Activated CD4-positive, alpha-beta T cell treated with anti-CD3 and anti-CD28 coated beads for 48 hours (primary cell): ENCODE results near the gene KLHDC7B.

Experiments used
- DNase-seq: peaks from one replicate; pipeline ENCODE4 v3.0.0-alpha.2; 2020

KLHDC7B gene

GRCh38 chr22:50545522-50546325, at the start of gene KLHDC7B:
Gene KLHDC7B, plus strand, starts transcription at chr22:50545899. Its CDS starts 345 bp downstream, at chr22:50546244.
- peak; percentile 54 for DNase-seq

- DNase-seq = no peak
These were observed 48.6 kb upstream of the KLHDC7B start for GRCh38 chr22:50497093-50497492.

- peak; percentile 81 for DNase-seq
These were observed 47.3 kb upstream of the KLHDC7B start for GRCh38 chr22:50498322-50498890.

GRCh38 chr22:50500452-50500851, 45.2 kb upstream of the KLHDC7B start:
- no peak for DNase-seq

DNA sequence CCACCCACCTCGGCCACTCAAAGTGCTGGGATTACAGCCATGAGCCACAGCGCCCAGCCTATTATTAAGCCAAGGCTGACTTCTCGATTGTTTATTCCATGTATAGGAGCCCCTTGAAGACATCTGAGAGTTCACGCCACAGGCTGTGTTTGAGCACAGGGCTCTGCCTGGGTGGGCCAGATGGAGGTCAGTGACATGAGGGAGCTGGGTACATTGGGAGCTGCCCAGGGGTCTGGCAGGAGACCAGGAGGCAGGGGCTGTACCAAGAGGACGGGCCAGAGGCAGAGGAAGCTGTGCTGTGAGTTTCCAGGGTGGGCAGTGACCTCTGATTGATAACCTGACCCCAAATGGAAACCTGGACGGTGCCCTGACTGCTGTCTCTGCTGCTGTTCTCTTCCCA, 43.6 kb upstream of the KLHDC7B start:
- no peak for DNase-seq

DNA sequence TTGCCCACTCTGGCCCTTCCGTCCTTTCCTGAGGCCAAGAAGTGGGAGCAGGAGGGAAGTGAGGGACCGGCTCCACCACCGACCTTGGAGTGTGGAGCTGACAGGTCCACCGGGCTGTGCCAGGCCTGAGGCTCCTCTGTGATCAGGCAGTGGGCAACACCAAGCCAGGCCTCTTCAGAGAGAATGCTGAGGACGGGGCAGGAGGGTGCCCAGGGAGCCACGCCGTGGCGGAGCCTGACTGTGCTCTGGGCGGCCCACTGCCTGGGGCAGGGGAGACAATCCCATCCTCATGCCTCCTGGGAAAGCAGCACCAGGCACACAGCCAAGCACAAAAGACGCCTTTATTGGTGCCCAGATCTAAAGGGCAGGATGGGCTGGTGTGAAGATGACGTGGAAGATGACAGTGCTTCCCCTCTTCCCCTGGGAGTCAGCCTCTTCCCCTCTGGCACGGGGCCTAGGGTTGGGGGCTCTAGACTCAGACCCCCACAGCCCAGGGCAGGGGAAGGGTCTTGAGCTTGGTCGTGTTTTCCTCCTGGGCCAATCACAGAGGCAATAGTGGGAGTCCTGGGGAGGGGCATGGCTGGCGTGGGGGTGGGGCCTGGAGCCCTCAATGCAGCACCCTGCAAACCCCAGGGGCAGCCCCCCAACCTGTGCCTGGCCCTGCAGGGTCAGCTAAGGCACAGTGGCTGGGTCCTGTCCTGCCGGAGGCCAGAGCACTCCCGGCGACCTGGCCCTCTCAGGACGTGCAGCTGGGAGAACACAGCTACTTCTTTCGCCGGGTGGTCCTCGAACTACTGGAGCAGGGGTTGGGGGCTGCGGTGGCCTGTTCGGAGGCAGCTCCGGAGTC, 42.8 kb upstream of the KLHDC7B start:
- no peak for DNase-seq

DNA sequence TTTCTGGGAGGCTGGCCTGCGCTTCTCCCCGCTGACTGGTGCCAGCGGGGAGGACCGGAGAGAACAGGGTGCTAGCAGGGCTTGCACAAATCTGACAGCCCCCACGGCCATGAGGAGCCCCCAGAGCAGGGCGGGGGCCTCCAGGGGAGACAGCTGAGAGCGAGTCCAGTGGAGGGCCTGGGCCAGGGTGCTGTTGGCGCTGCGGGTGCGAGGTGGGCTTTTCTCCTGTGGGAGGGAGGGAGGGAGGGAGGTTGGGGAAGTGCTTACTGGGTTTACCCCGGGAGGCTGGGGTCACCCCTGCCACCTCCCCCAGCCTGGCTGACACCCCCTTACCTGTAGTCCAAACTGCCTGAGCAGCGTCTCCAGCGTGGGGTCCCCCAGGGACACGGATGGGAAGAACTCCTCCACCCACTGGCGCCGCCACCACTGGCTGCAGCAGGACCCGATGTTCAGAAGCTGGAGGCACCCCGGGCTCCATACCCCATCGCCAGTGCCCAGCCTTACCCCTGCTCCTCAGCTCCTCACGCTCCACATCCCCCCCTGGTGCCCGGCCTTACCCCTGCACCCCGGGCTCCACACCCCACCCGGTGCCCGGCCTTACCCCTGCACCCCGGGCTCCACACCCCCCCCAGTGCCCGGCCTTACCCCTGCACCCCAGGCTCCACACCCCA, 42.1 kb upstream of the KLHDC7B start:
- DNase-seq = peak; percentile 61

GRCh38 chr22:50504369-50505211, 41.1 kb upstream of the KLHDC7B start:
- DNase-seq = no peak

GRCh38 chr22:50505276-50505775, 40.4 kb upstream of the KLHDC7B start:
- no peak for DNase-seq

GRCh38 chr22:50505776-50506610, 39.7 kb upstream of the KLHDC7B start:
- no peak for DNase-seq

- DNase-seq = no peak
These were observed 38.9 kb upstream of the KLHDC7B start for GRCh38 chr22:50506611-50507420.

- peak; percentile 94 for DNase-seq
These were observed 38.2 kb upstream of the KLHDC7B start, which contains the start of gene LMF2 for GRCh38 chr22:50507421-50507990. Gene LMF2, minus strand, starts transcription at chr22:50507702. Its CDS starts 27 bp downstream, at chr22:50507675.

- peak; percentile 99 for DNase-seq
These were observed 37.5 kb upstream of the KLHDC7B start, which contains the start of gene NCAPH2 for GRCh38 chr22:50507991-50508884. Gene NCAPH2, plus strand, starts transcription at chr22:50508224. Its CDS starts 114 bp downstream, at chr22:50508338.

DNA sequence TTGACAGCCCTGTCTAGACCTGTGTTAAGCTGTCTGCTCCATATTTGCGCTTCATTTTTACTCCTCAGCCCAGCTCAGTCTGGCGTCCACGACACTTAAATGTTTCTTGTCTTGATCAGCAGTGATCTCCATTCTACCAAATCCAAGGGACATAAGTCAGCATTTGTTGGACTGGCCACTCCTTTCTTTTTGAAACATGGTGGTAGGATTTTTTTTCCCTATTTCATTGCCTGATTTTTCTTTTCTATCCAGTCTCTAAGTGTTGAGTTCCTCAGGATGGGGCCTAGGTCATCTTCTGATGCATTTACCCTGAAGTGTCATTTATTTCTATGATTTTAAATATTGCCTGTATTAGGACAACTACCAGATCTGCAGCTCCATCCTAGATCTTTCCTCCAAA, 36.8 kb upstream of the KLHDC7B start:
- DNase-seq = no peak

DNA sequence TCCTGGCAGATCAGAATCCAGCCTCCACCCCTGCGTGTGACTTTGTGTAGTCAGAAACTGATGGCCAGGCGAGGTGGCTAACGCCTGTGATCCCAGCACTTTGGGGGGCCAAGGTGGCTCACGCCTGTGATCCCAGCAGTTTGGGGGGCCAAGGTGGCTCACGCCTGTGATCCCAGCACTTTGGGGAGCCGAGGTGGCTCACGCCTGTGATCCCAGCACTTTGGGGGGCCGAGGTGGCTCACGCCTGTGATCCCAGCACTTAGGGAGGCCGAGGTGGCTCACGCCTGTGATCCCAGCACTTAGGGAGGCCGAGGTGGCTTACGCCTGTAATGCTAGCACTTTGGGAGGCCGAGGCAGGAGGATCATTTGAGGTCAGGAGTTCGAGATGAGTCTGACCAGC, 32.5 kb upstream of the KLHDC7B start:
- DNase-seq = no peak

DNA sequence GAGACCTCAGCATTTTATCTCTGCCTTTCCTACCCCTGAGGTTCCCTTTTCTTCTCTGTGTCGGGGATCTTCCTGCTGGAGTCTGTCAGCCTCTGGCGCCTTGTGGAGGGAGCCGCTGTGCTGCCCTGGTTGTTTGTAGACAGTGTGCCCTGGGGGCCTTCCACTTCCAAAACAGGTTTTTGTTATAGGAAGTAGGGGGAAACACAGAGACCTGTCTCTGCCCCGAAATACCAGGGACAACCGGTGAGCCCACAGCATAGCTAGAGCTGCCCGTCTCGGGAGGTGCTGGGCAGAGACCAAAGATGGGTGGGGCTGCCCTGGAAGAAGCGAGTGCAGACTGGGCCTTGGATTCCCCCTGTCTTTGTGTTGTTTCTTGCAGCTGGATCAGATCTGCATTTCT, 29.6 kb upstream of the KLHDC7B start:
- DNase-seq = no peak

DNA sequence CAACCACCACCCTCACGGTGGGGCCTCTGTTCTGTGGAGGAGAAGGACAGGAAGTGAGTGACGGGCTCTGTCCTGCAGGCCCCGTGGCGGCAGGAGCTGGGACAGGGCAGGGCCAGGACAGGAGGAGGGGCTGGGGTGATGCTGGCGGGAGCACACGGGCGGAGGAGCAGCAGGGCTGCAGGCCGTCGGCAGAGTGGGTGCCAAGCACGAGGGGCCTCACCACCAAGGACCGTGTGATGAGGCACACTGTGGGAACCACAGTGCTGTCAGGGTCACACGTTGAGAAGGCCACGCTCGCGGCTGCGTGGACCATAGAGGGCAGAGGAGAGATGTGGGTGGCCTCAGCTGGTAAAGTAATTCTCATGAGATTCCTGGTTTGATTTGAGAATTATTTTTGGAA, 28.8 kb upstream of the KLHDC7B start:
- DNase-seq = no peak
